Left lung (tissue), 10 donors: Measurements from ENCODE around the gene SSRP1. TPM values are rescaled to one million over a fixed set of nuclear protein-coding genes. Genes with fewer than 3 reads are reported as not detected.

ENCODE experiments used
- ATAC-seq: fragments of 200-7000 bp; cut with Tn5 transposase; one replicate; pipeline ENCODE4 v1.9.1; 2020; ENCODE audit warnings: moderate library complexity
- DNase-seq, 4 donors: peaks; one replicate each; pipeline ENCODE4 v3.0.0-alpha.2; 2013 to 2020
- H3K27ac ChIP-seq, 2 donors: fragments of 200-600 bp; sonication (generic) in 1 of 2; one replicate each; pipeline versions ENCODE4 v1.5.0 to v1.8.0; 2020 to 2021
- H3K27me3 ChIP-seq, 2 donors: fragments of 200-600 bp; sonication (generic) in 1 of 2; one replicate each; pipeline versions ENCODE4 v1.5.0 to v1.8.0; 2020 to 2021
- H3K36me3 ChIP-seq, 2 donors: fragments of 200-600 bp; sonication (generic) in 1 of 2; one replicate each; pipeline versions ENCODE4 v1.5.0 to v1.8.0; 2020 to 2021
- H3K4me1 ChIP-seq, 2 donors: fragments of 200-600 bp; one replicate each; pipeline ENCODE4 v1.8.0; 2021
- H3K4me3 ChIP-seq, 2 donors: fragments of 200-600 bp; sonication (generic) in 1 of 2; one replicate each; pipeline versions ENCODE4 v1.5.0 to v1.8.0; 2020 to 2021; ENCODE audit warnings: mild to moderate bottlenecking in 1 of 2
- H3K9me3 ChIP-seq, 2 donors: fragments of 200-600 bp; sonication (generic) in 1 of 2; one replicate each; pipeline versions ENCODE4 v1.5.0 to v1.8.0; 2020 to 2021
- CTCF ChIP-seq, 2 donors: fragments of 200-600 bp; sonication (generic) in 1 of 2; IDR thresholded peaks; one replicate each; pipeline versions ENCODE4 v1.5.0 to v1.8.0; 2021; ENCODE audit warnings: antibody characterized with exemption in 2 of 2
- intact Hi-C, 2 donors: fragments of 100-400 bp; cut with DNase I; formaldehyde crosslinking; loops; one replicate each; pipeline versions ENCODE4 v1.11.2 to v1.14.2; 2022
- polyA plus RNA-seq, 6 donors: library from polyadenylated mRNA; unstranded; fragments of 120-200 nt; gene quantifications; one replicate each; pipeline ENCODE4 v1.2.1, GENCODE V29; 2013; ENCODE audit not compliant: insufficient read length in 6 of 6
- total RNA-seq, 2 donors: library from RNA; stranded (reverse); fragmentation: NEBNext Ultra II Directional; extraction: Animal tissue kit (Norgen Biotek cat#: 25700); gene quantifications; one replicate each; pipeline ENCODE4 v1.2.1, GENCODE V29; 2021
- donor health status: DM: no; HTN: yes; CAD: no.
- donor health status: DM: no; HTN: no; CAD: no.

Gene SSRP1
- total and polyA plus RNA-seq, 8 donors: 57.3 to 208 (median 179) TPM

- DNase-seq: no peak
- peaks cover 0 to 13% of the 10 kb centered on the region in 2 donors for H3K27me3 ChIP-seq
- ATAC-seq: no peak
- H3K4me1 ChIP-seq: peaks cover 0 to 11% of the 10 kb centered on the region in 2 donors
- no peaks in the 10 kb centered on the region for H3K36me3 ChIP-seq
- intact Hi-C loops: no loop called here
- H3K27ac ChIP-seq: no peak overlapping the region
- TF ChIP-seq CTCF (IDR thresholded peaks at IDR 0.05): no peak
- H3K4me3 ChIP-seq: no peak overlapping the region
- H3K9me3 ChIP-seq: no peaks in the 10 kb centered on the region
Observed at GRCh38 chr11:57373146-57373545, 37.5 kb upstream of the SSRP1 start.

GRCh38 chr11:57370941-57371340 lies 35.2 kb upstream of the SSRP1 start:
- no peaks in the 10 kb centered on the region for H3K27me3 ChIP-seq
- no peaks in the 10 kb centered on the region for H3K9me3 ChIP-seq
- no peak for TF ChIP-seq CTCF (IDR thresholded peaks at IDR 0.05)
- ATAC-seq: no peak
- H3K27ac ChIP-seq: no peak overlapping the region
- intact Hi-C loops: no loop called here
- no peak for DNase-seq
- no peaks in the 10 kb centered on the region for H3K36me3 ChIP-seq
- no peak overlapping the region for H3K4me3 ChIP-seq
- H3K4me1 ChIP-seq: peaks cover 0 to 14% of the 10 kb centered on the region in 2 donors

GRCh38 chr11:57370251-57370650 lies 34.6 kb upstream of the SSRP1 start:
- no peak for TF ChIP-seq CTCF (IDR thresholded peaks at IDR 0.05)
- intact Hi-C loops: no loop called here
- H3K9me3 ChIP-seq: no peaks in the 10 kb centered on the region
- H3K27ac ChIP-seq: no peak overlapping the region
- H3K36me3 ChIP-seq: no peaks in the 10 kb centered on the region
- ATAC-seq (no peak), DNase-seq (peak in 1 of 4 donors; percentile 45)
- H3K4me3 ChIP-seq: no peak overlapping the region
- H3K4me1 ChIP-seq: peaks cover 0 to 14% of the 10 kb centered on the region in 2 donors
- H3K27me3 ChIP-seq: no peaks in the 10 kb centered on the region

GRCh38 chr11:57368845-57369232 lies 33.1 kb upstream of the SSRP1 start:
- Histone ChIP-seq H3K9me3 (no peaks in the 10 kb centered on the region), H3K4me1 (peaks cover 0 to 14% of the 10 kb centered on the region in 2 donors), H3K27ac (no peak overlapping the region), H3K27me3 (no peaks in the 10 kb centered on the region), H3K4me3 (no peak overlapping the region), H3K36me3 (no peaks in the 10 kb centered on the region)
- intact Hi-C loops: no loop called here
- TF ChIP-seq CTCF (IDR thresholded peaks at IDR 0.05): no peak
- ATAC-seq: no peak
- no peak for DNase-seq

- Histone ChIP-seq H3K9me3 (no peaks in the 10 kb centered on the region), H3K27ac (no peak overlapping the region), H3K4me1 (peaks cover 0 to 14% of the 10 kb centered on the region in 2 donors), H3K36me3 (no peaks in the 10 kb centered on the region), H3K4me3 (no peak overlapping the region), H3K27me3 (no peaks in the 10 kb centered on the region)
- ATAC-seq: peak; percentile 93
- peak in 3 of 4 donors; percentile 46 to 85 (median 80) for DNase-seq
- intact Hi-C loops: no loop called here
- TF ChIP-seq CTCF (IDR thresholded peaks at IDR 0.05): no peak
Observed at GRCh38 chr11:57368106-57368844, 32.6 kb upstream of the SSRP1 start.
